Measurements from ENCODE around the gene JARID2. TPM values are rescaled to one million over a fixed set of nuclear protein-coding genes. Genes with fewer than 3 reads are reported as not detected.

The JARID2 gene
- total RNA-seq, 1 experiment from 2014 or later: 180 TPM

DNA sequence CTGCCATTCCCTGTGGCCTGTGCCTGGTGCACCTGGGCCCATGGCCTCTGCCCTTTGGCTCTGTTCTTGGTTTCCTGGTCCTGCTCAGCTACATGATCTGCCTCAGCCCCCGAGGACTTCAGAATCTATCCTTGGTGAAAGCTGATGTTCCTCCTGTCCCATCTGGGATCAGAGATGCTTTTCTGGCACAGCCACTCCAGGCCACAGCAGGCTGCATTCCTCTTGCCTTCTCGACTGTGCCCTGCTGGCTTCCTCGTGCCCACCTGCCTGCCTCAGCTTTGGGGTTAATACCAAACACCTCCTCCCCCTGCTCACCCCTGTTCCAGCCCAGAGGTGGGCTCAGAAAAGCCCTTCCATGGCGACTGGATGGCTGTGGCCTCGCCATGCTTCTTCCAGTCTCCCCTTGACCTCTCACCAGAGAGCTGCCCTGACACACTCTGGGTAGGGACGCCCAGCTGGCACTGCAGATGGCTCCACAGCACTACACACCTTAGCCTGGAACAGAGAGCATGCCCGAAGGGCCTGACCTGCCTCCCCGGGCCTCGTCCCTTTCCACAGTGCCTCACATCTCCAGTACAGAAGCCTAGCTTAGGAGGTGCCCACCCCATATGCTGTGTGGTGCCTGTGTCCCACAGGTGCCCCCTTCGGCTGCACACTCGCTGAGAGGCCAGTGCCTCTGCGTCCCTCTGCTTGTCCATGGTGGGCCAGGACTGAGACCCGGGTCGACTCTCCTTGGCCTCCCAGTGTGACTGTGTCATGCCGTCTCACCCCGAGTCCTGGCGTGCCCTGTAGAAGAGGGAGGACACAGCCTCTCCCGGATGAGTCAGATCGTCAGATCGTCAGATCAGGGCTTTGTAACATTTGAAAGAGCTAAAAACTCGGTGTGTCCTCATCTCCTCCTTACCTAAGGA is 268.2 kb downstream of the JARID2 start:
- H3K36me3 Mint-ChIP-seq: peaks cover 87% of the 10 kb centered on the region
- DNase-seq (ENCODE audit: low spot score) (no peak), ATAC-seq (no peak)
- CTCF ChIA-PET: no interaction called here
- no peaks in the 10 kb centered on the region for H3K9me3 Mint-ChIP-seq
- peak overlapping the region; percentile 11 for H3K27ac Mint-ChIP-seq
- POLR2A ChIA-PET: interaction anchor here (1.3 kb wide), 1 partner anchor 9 kb away, joined by 3 read pairs; no protein-coding TSS in a partner anchor
- no peaks in the 10 kb centered on the region for H3K27me3 Mint-ChIP-seq (ENCODE audit: low read depth)
- H3K4me3 Mint-ChIP-seq: no peak overlapping the region
- H3K4me1 Mint-ChIP-seq: peaks cover 13% of the 10 kb centered on the region
- TF ChIP-seq, protein P1, sequence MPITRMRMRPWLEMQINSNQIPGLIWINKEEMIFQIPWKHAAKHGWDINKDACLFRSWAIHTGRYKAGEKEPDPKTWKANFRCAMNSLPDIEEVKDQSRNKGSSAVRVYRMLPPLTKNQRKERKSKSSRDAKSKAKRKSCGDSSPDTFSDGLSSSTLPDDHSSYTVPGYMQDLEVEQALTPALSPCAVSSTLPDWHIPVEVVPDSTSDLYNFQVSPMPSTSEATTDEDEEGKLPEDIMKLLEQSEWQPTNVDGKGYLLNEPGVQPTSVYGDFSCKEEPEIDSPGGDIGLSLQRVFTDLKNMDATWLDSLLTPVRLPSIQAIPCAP (CRISPR knock-in tag; IDR thresholded peaks at IDR 0.05): no peak
- no peak for TF ChIP-seq ZNF232 (CRISPR knock-in tag; IDR thresholded peaks at IDR 0.05)
- no peak for TF ChIP-seq CREB1 (CRISPR knock-in tag; IDR thresholded peaks at IDR 0.05)

DNA sequence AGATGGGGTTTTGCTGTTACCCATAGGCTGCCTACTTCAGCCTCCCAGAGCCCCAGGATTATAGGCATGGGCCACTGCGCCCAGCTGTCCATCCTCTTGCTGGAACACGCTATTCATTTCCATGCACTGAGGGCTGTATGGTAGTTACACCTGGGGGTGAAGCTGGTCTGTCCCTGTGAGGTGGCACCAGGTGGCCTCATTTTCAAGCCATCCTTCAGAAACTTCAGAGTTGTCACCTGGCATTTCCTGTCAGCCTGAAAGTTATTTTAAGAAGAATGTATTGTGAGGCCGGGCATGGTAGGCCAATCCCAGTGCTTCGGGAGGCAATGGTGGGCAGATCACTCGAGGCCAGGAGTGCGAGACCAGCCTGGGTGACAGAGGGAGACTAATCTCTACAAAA is 269.4 kb downstream of the JARID2 start:
- Mint-ChIP-seq H3K4me1 (peaks cover 11% of the 10 kb centered on the region), H3K27me3 (ENCODE audit: low read depth) (no peaks in the 10 kb centered on the region), H3K36me3 (peaks cover 87% of the 10 kb centered on the region), H3K9me3 (no peaks in the 10 kb centered on the region), H3K27ac (peak overlapping the region; percentile 60), H3K4me3 (no peak overlapping the region)
- ATAC-seq (no peak), DNase-seq (ENCODE audit: low spot score) (no peak)
- POLR2A ChIA-PET: no interaction called here
- CTCF ChIA-PET: no interaction called here
- TF ChIP-seq, protein P2, sequence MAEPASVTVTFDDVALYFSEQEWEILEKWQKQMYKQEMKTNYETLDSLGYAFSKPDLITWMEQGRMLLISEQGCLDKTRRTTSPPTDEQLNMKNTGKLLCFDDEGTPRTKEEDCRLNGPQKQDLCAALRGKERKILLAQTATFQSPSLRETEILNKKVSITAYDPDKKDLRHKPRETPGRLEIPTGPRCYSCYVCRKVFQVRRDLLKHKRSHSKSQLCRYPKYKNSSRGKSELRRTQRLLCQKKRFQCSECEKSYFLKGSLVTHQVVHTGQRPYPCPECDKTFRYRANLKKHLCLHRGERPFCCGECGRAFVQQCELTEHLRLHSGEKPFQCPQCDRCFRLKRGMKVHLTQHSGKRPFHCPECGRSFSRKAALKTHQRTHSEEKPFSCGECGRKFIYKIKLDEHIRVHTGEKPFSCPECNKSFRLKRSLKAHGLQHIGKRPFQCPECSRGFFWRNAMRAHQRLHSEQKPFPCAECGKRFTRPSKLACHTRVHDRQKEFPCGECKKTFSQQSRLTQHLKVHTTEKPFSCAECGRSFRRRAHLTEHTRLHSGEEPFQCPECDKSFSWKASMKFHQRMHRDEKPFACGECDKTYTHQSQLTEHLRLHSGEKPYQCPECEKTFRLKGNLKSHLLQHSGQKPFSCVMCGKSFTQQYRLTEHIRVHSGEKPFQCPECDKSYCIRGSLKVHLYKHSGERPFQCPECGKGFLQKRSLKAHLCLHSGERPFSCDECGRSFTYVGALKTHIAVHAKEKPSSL (CRISPR knock-in tag; conservative IDR thresholded peaks at IDR 0.05): no peak
- TF ChIP-seq, protein P3, sequence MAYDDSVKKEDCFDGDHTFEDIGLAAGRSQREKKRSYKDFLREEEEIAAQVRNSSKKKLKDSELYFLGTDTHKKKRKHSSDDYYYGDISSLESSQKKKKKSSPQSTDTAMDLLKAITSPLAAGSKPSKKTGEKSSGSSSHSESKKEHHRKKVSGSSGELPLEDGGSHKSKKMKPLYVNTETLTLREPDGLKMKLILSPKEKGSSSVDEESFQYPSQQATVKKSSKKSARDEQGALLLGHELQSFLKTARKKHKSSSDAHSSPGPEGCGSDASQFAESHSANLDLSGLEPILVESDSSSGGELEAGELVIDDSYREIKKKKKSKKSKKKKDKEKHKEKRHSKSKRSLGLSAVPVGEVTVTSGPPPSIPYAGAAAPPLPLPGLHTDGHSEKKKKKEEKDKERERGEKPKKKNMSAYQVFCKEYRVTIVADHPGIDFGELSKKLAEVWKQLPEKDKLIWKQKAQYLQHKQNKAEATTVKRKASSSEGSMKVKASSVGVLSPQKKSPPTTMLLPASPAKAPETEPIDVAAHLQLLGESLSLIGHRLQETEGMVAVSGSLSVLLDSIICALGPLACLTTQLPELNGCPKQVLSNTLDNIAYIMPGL (CRISPR knock-in tag; IDR thresholded peaks at IDR 0.05): no peak
- TF ChIP-seq OVOL2 (CRISPR knock-in tag; IDR thresholded peaks at IDR 0.05; ENCODE audit: borderline replicate concordance) (no peak), USF2 (CRISPR knock-in tag; IDR thresholded peaks at IDR 0.05) (no peak), ZSCAN18 (CRISPR knock-in tag; IDR thresholded peaks at IDR 0.05) (no peak)

- ChIA-PET POLR2A (no interaction called here), CTCF (no interaction called here)
- Mint-ChIP-seq H3K4me1 (peaks cover 14% of the 10 kb centered on the region), H3K9me3 (no peaks in the 10 kb centered on the region), H3K27ac (peak overlapping the region; percentile 64), H3K36me3 (peaks cover 87% of the 10 kb centered on the region), H3K27me3 (ENCODE audit: low read depth) (no peaks in the 10 kb centered on the region), H3K4me3 (no peak overlapping the region)
- no peak for DNase-seq (ENCODE audit: low spot score)
- no peak for ATAC-seq
- TF ChIP-seq SOX15 (CRISPR knock-in tag; IDR thresholded peaks at IDR 0.05): no peak
- TF ChIP-seq HMGA2 (CRISPR knock-in tag; IDR thresholded peaks at IDR 0.05): no peak
Observed at GRCh38 chr6:15515660-15516375, 269.9 kb downstream of the JARID2 start.

Data from WTC11 (cell line).